ENCODE data around the gene EEPD1.

GRCh38 chr7:36149694-36150452 is 3.2 kb upstream of the EEPD1 start:
- TF ChIP-seq, protein P1, sequence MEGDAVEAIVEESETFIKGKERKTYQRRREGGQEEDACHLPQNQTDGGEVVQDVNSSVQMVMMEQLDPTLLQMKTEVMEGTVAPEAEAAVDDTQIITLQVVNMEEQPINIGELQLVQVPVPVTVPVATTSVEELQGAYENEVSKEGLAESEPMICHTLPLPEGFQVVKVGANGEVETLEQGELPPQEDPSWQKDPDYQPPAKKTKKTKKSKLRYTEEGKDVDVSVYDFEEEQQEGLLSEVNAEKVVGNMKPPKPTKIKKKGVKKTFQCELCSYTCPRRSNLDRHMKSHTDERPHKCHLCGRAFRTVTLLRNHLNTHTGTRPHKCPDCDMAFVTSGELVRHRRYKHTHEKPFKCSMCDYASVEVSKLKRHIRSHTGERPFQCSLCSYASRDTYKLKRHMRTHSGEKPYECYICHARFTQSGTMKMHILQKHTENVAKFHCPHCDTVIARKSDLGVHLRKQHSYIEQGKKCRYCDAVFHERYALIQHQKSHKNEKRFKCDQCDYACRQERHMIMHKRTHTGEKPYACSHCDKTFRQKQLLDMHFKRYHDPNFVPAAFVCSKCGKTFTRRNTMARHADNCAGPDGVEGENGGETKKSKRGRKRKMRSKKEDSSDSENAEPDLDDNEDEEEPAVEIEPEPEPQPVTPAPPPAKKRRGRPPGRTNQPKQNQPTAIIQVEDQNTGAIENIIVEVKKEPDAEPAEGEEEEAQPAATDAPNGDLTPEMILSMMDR (IDR thresholded peaks at IDR 0.05) = no peak
- no peak for TF ChIP-seq POLR2A (IDR thresholded peaks at IDR 0.05)

Measured in uterus (tissue), 2 donors.